ENCODE data around the gene ST3GAL2. TPM values are rescaled to one million over a fixed set of nuclear protein-coding genes. Genes with fewer than 3 reads are reported as not detected.

The ST3GAL2 gene
- total and polyA plus RNA-seq, 9 of the 15 experiments (the other 6 are each of a cell fraction or from before 2014, with no cell fraction given), result 1.5 to 108 (median 34.3) TPM

GRCh38 chr16:70430667-70431536 lies 8.0 kb downstream of the ST3GAL2 start (continued):
- TF ChIP-seq SIX5 (IDR thresholded peaks at IDR 0.05; ENCODE audit: borderline replicate concordance in 1 of 2, insufficient read depth in 1 of 2, low read depth in 1 of 2, low read length in 2 of 2) (no peak), KLF1 (tag; IDR thresholded peaks at IDR 0.05) (no peak), ZBED1 (IDR thresholded peaks at IDR 0.05) (no peak), ZNF79 (CRISPR knock-in tag; IDR thresholded peaks at IDR 0.05; ENCODE audit: low read depth) (peak; percentile 80), TCF15 (CRISPR knock-in tag; IDR thresholded peaks at IDR 0.05) (0 out of 2 replicates have a peak, but pooled peaks have one; percentile 55), PTRF (tag; IDR thresholded peaks at IDR 0.05) (0 out of 2 replicates have a peak, but pooled peaks have one; percentile 36), SMAD4 (CRISPR knock-in tag; conservative IDR thresholded peaks at IDR 0.05) (peak; percentile 56; the same call in 1 of the 2 replicates), ZBTB8A (IDR thresholded peaks at IDR 0.05; ENCODE audit: partially characterized antibody) (no peak), HMG20A (CRISPR knock-in tag; conservative IDR thresholded peaks at IDR 0.05) (no peak), ZBTB17 (CRISPR knock-in tag; IDR thresholded peaks at IDR 0.05) (peak; percentile 65; the same call in 1 of the 2 replicates), ZNF3 (CRISPR knock-in tag; IDR thresholded peaks at IDR 0.05) (no peak), ZNF197 (CRISPR knock-in tag; IDR thresholded peaks at IDR 0.05; ENCODE audit: low read depth) (peak; percentile 81; the same call in 1 of the 2 replicates), HSF4 (CRISPR knock-in tag; IDR thresholded peaks at IDR 0.05; ENCODE audit: borderline replicate concordance) (peak; percentile 46; the same call in 1 of the 2 replicates), U2AF1 (optimal IDR thresholded peaks at IDR 0.05; ENCODE audit: low read depth, low read length) (no peak), GABPA (tag; conservative IDR thresholded peaks at IDR 0.05; ENCODE audit: low read depth) (peak; percentile 68), THRB (CRISPR knock-in tag; conservative IDR thresholded peaks at IDR 0.05) (0 out of 2 replicates have a peak, but pooled peaks have one; percentile 15), SPI1 (IDR thresholded peaks at IDR 0.05; ENCODE audit: borderline replicate concordance, low read depth, low read length) (0 out of 2 replicates have a peak, but pooled peaks have one; percentile 17)
- TF ChIP-seq, protein P1, sequence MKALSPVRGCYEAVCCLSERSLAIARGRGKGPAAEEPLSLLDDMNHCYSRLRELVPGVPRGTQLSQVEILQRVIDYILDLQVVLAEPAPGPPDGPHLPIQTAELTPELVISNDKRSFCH (CRISPR knock-in tag; IDR thresholded peaks at IDR 0.05), result no peak
- TF ChIP-seq, protein P1 (tag; IDR thresholded peaks at IDR 0.05), result peak; percentile 30; the same call in 1 of the 2 replicates
- TF ChIP-seq, protein P2, sequence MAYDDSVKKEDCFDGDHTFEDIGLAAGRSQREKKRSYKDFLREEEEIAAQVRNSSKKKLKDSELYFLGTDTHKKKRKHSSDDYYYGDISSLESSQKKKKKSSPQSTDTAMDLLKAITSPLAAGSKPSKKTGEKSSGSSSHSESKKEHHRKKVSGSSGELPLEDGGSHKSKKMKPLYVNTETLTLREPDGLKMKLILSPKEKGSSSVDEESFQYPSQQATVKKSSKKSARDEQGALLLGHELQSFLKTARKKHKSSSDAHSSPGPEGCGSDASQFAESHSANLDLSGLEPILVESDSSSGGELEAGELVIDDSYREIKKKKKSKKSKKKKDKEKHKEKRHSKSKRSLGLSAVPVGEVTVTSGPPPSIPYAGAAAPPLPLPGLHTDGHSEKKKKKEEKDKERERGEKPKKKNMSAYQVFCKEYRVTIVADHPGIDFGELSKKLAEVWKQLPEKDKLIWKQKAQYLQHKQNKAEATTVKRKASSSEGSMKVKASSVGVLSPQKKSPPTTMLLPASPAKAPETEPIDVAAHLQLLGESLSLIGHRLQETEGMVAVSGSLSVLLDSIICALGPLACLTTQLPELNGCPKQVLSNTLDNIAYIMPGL (CRISPR knock-in tag; IDR thresholded peaks at IDR 0.05), result no peak

All from K562 (cell line).